HG03521 (cell line): ENCODE results near the gene CASS4.

Experiments used
- ATAC-seq: cut with Tn5 transposase; IDR thresholded peaks from one replicate; pipeline ENCODE4 v1.9.1; 2021; ENCODE audit warnings: mild to moderate bottlenecking, moderate library complexity; ENCODE audit not compliant: unreplicated experiment

Gene CASS4

GRCh38 chr20:56501116-56501515 lies 89.1 kb downstream of the CASS4 start:
- ATAC-seq, result no peak

GRCh38 chr20:56503916-56504315 lies 91.9 kb downstream of the CASS4 start:
- ATAC-seq, result no peak

- no peak for ATAC-seq
Observed at GRCh38 chr20:56504373-56505005, 92.4 kb downstream of the CASS4 start.

- no peak for ATAC-seq
Observed at GRCh38 chr20:56506103-56506502, 94.0 kb downstream of the CASS4 start.
